Ishikawa (cell line): ENCODE data around the gene LTB4R2.

Experiments used
- EGR1 ChIP-seq: IDR thresholded peaks from 2 replicates; pipeline ENCODE4 v1.6.1; 2012
- TAF1 ChIP-seq: IDR thresholded peaks from 2 replicates; pipeline ENCODE4 v1.6.1; 2012; ENCODE audit warnings: low read depth, mild to moderate bottlenecking

DNA sequence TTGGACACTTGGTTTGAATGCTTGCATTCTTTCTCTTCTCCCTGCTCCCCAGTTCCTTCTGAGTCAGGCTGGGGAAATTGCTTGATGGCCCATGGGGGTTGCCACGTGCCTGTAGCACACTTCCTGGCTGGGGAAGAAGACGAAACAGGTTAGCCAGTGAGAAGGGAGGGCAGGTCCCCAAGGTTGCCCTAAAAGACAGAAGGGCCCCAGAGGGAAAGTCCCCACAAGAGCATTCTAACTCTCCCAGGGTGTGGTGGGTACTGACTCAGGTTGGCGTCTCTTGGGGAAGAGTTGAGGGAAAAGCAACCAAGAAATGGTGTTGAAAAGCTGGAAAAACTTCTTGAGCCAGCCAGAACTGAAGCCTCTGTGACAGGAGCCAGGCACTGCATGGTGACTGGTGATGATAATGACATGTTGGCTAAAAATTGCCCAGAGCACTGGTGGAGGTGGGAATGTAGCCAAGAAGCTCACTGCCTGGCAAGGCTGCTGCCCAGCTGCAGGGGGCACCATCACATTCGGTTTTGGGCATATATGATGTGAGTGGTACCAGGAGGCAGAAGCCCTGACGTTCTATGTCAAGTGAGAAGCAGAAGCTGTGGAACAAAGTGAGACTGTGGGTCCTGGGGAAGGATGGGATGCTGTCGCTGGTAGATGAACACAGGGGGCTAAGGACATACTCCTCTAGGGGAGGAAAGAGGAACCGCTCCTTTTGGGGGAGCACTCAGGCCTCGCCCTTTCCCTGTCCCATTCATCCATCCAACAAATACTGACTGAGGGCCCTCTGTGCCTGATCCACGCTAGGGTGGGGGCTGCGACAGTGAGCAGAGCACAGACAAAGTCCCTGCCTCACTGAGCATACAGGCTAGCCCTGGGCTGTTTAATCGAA is 30.4 kb upstream of the LTB4R2 start:
- no peak for TF ChIP-seq EGR1
- TF ChIP-seq TAF1, result no peak
